ENCODE results near the gene UBE2E1.
"Not testable (repeated sequence)": the region's sequence is repeated elsewhere in the genome, so short reads cannot be mapped to it uniquely, and the experiment has no call there.

UBE2E1 gene

GRCh38 chr3:23834082-23834870 lies 28.5 kb downstream of the UBE2E1 start:
- Mint-ChIP-seq H3K4me3 (no peak overlapping the region), H3K9me3 (no peaks in the 10 kb centered on the region), H3K27ac (no peak overlapping the region), H3K27me3 (ENCODE audit: low read depth) (no peaks in the 10 kb centered on the region), H3K4me1 (ENCODE audit: low read depth) (peaks cover 16% of the 10 kb centered on the region), H3K36me3 (ENCODE audit: low read depth) (peaks cover 2% of the 10 kb centered on the region)
- no peak for DNase-seq (ENCODE audit: low spot score)

GRCh38 chr3:23835087-23835486 lies 29.3 kb downstream of the UBE2E1 start:
- Mint-ChIP-seq H3K4me1 (ENCODE audit: low read depth) (peaks cover 15% of the 10 kb centered on the region), H3K27ac (no peak overlapping the region)

GRCh38 chr3:23835802-23836201 lies 30.0 kb downstream of the UBE2E1 start:
- Mint-ChIP-seq H3K9me3 (no peaks in the 10 kb centered on the region), H3K4me1 (ENCODE audit: low read depth) (peaks cover 7% of the 10 kb centered on the region), H3K27ac (no peak overlapping the region), H3K27me3 (ENCODE audit: low read depth) (no peaks in the 10 kb centered on the region), H3K4me3 (no peak overlapping the region), H3K36me3 (ENCODE audit: low read depth) (peaks cover 2% of the 10 kb centered on the region)
- DNase-seq (ENCODE audit: low spot score) = no peak

More at GRCh38 chr3:23835087-23835486, 29.3 kb downstream of the UBE2E1 start:
- Mint-ChIP-seq H3K27me3 (ENCODE audit: low read depth) (no peaks in the 10 kb centered on the region), H3K9me3 (no peaks in the 10 kb centered on the region), H3K4me3 (no peak overlapping the region), H3K36me3 (ENCODE audit: low read depth) (peaks cover 2% of the 10 kb centered on the region)
- DNase-seq (ENCODE audit: low spot score) = no peak

GRCh38 chr3:23836536-23837230 lies 30.9 kb downstream of the UBE2E1 start:
- Mint-ChIP-seq H3K27me3 (ENCODE audit: low read depth) (no peaks in the 10 kb centered on the region), H3K36me3 (ENCODE audit: low read depth) (no peaks in the 10 kb centered on the region), H3K9me3 (no peaks in the 10 kb centered on the region), H3K4me1 (ENCODE audit: low read depth) (peaks cover 5% of the 10 kb centered on the region), H3K27ac (no peak overlapping the region), H3K4me3 (no peak overlapping the region)
- DNase-seq (ENCODE audit: low spot score) = no peak

- no peak overlapping the region for H3K4me3 Mint-ChIP-seq
- H3K4me1 Mint-ChIP-seq (ENCODE audit: low read depth) = peaks cover 1% of the 10 kb centered on the region
- no peaks in the 10 kb centered on the region for H3K36me3 Mint-ChIP-seq (ENCODE audit: low read depth)
- H3K9me3 Mint-ChIP-seq = no peaks in the 10 kb centered on the region
- no peaks in the 10 kb centered on the region for H3K27me3 Mint-ChIP-seq (ENCODE audit: low read depth)
- no peak overlapping the region for H3K27ac Mint-ChIP-seq
- no peak for DNase-seq (ENCODE audit: low spot score)
Observed at GRCh38 chr3:23837286-23837685, 31.5 kb downstream of the UBE2E1 start.

GRCh38 chr3:23837691-23838090 lies 31.9 kb downstream of the UBE2E1 start:
- H3K4me1 Mint-ChIP-seq (ENCODE audit: low read depth) = peaks cover 1% of the 10 kb centered on the region
- no peak for DNase-seq (ENCODE audit: low spot score)
- H3K9me3 Mint-ChIP-seq = no peaks in the 10 kb centered on the region
- no peaks in the 10 kb centered on the region for H3K36me3 Mint-ChIP-seq (ENCODE audit: low read depth)
- no peak overlapping the region for H3K27ac Mint-ChIP-seq
- no peak overlapping the region for H3K4me3 Mint-ChIP-seq
- H3K27me3 Mint-ChIP-seq (ENCODE audit: low read depth) = no peaks in the 10 kb centered on the region

- no peaks in the 10 kb centered on the region for H3K36me3 Mint-ChIP-seq (ENCODE audit: low read depth)
Observed at GRCh38 chr3:23840521-23840920, 34.8 kb downstream of the UBE2E1 start.

GRCh38 chr3:23843869-23844268 lies 38.1 kb downstream of the UBE2E1 start:
- H3K4me1 Mint-ChIP-seq (ENCODE audit: low read depth) = peaks cover 1% of the 10 kb centered on the region
- no peaks in the 10 kb centered on the region for H3K9me3 Mint-ChIP-seq
- DNase-seq (ENCODE audit: low spot score) = no peak
- H3K36me3 Mint-ChIP-seq (ENCODE audit: low read depth) = peaks cover 2% of the 10 kb centered on the region
- no peak overlapping the region for H3K4me3 Mint-ChIP-seq
- no peaks in the 10 kb centered on the region for H3K27me3 Mint-ChIP-seq (ENCODE audit: low read depth)
- H3K27ac Mint-ChIP-seq = no peak overlapping the region

More at GRCh38 chr3:23840521-23840920, 34.8 kb downstream of the UBE2E1 start:
- no peaks in the 10 kb centered on the region for H3K9me3 Mint-ChIP-seq
- peaks cover 1% of the 10 kb centered on the region for H3K4me1 Mint-ChIP-seq (ENCODE audit: low read depth)
- H3K27me3 Mint-ChIP-seq (ENCODE audit: low read depth) = no peaks in the 10 kb centered on the region
- H3K4me3 Mint-ChIP-seq = no peak overlapping the region
- DNase-seq (ENCODE audit: low spot score) = no peak
- H3K27ac Mint-ChIP-seq = no peak overlapping the region

- Mint-ChIP-seq H3K36me3 (ENCODE audit: low read depth) (peaks cover 2% of the 10 kb centered on the region), H3K27ac (no peak overlapping the region), H3K9me3 (no peaks in the 10 kb centered on the region), H3K4me3 (no peak overlapping the region), H3K27me3 (ENCODE audit: low read depth) (no peaks in the 10 kb centered on the region), H3K4me1 (ENCODE audit: low read depth) (peaks cover 1% of the 10 kb centered on the region)
- no peak for DNase-seq (ENCODE audit: low spot score)
Observed at GRCh38 chr3:23845326-23846216, 39.8 kb downstream of the UBE2E1 start.

GRCh38 chr3:23849462-23849861 lies 43.7 kb downstream of the UBE2E1 start:
- H3K9me3 Mint-ChIP-seq; H3K4me1 Mint-ChIP-seq (ENCODE audit: low read depth); H3K27ac Mint-ChIP-seq; H3K27me3 Mint-ChIP-seq (ENCODE audit: low read depth); DNase-seq (ENCODE audit: low spot score); H3K4me3 Mint-ChIP-seq: not testable (repeated sequence)
- H3K36me3 Mint-ChIP-seq (ENCODE audit: low read depth) = peaks cover 14% of the 10 kb centered on the region

- H3K4me1 Mint-ChIP-seq (ENCODE audit: low read depth) = peaks cover 12% of the 10 kb centered on the region
- H3K9me3 Mint-ChIP-seq = peaks cover 5% of the 10 kb centered on the region
- no peak for DNase-seq (ENCODE audit: low spot score)
- H3K27me3 Mint-ChIP-seq (ENCODE audit: low read depth) = no peaks in the 10 kb centered on the region
- peaks cover 12% of the 10 kb centered on the region for H3K36me3 Mint-ChIP-seq (ENCODE audit: low read depth)
- no peak overlapping the region for H3K27ac Mint-ChIP-seq
- no peak overlapping the region for H3K4me3 Mint-ChIP-seq
Observed at GRCh38 chr3:23856286-23856685, 50.5 kb downstream of the UBE2E1 start.

GRCh38 chr3:23859012-23859743 lies 53.4 kb downstream of the UBE2E1 start:
- H3K27me3 Mint-ChIP-seq (ENCODE audit: low read depth) = no peaks in the 10 kb centered on the region
- no peak overlapping the region for H3K27ac Mint-ChIP-seq
- H3K36me3 Mint-ChIP-seq (ENCODE audit: low read depth) = peaks cover under 1% of the 10 kb centered on the region
- peaks cover 15% of the 10 kb centered on the region for H3K4me1 Mint-ChIP-seq (ENCODE audit: low read depth)
- no peaks in the 10 kb centered on the region for H3K9me3 Mint-ChIP-seq
- no peak overlapping the region for H3K4me3 Mint-ChIP-seq
- DNase-seq (ENCODE audit: low spot score) = no peak

- Mint-ChIP-seq H3K4me3 (no peak overlapping the region), H3K4me1 (ENCODE audit: low read depth) (peaks cover 16% of the 10 kb centered on the region), H3K9me3 (no peaks in the 10 kb centered on the region), H3K27ac (no peak overlapping the region), H3K36me3 (ENCODE audit: low read depth) (peaks cover 2% of the 10 kb centered on the region), H3K27me3 (ENCODE audit: low read depth) (no peaks in the 10 kb centered on the region)
- DNase-seq (ENCODE audit: low spot score) = no peak
Observed at GRCh38 chr3:23859839-23860382, 54.2 kb downstream of the UBE2E1 start.
